Gastrocnemius medialis (tissue), 4 donors: ENCODE measurements around the gene GARIN3.

Experiments used
- POLR2A ChIP-seq, 2 donors: fragments of 450-650 bp; IDR thresholded peaks; one replicate each; pipeline ENCODE4 v1.6.1; 2017; ENCODE audit warnings: antibody characterized with exemption in 2 of 2, mild to moderate bottlenecking in 2 of 2, moderate library complexity in 2 of 2
- TF ChIP-seq, protein P1 (sequence below), 5 experiments: fragments of 450-650 bp in 3 of 5; fragments of 200-600 bp in 2 of 5; sonication (generic) in 2 of 5; IDR thresholded peaks in 4 of 5; conservative IDR thresholded peaks in 1 of 5; 1 replicate in 4 of 5; 2 replicates in 1 of 5; pipeline ENCODE4 v1.5.1; 2016 to 2019; ENCODE audit warnings: antibody characterized with exemption in 5 of 5, mild to moderate bottlenecking in 3 of 5, moderate library complexity in 3 of 5

DNA sequence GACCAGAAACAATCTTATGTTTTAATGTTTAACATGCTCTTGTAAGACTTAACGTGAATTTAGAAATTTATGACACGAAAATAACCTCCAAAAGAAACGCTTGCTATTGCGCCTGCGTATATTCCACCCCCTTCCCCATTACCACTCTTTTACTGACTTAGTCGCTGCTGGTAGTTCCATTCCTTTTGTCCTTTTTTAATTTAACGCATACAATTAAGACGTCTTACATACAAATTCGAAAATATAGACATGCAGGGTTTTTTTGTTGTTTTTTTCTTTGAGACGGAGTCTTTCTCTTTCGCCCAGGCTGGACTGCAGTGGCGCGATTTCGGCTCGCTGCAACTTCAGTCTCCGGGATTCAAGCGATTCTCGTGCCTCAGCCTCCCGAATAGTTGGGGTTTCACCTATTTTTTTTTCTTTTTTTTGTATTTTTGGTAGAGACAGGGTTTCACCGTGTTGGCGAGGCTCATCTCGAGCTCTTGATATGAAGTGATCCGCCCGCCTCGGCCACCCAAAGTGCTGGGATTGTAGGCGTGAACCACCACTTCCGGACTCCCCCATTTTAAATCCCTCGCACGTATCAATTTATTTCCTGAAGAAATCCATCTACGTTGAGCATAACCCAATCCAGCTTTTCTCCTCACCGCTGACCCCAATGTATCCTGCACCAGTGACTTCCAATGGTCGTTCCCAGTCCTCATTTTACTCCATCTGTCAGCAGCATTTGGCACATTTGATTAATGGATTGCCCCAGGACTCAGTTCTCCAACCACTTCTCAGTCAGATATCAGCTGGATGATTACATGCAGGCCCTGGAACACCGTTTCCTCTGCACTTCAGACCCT is 22.7 kb downstream of the GARIN3 start:
- TF ChIP-seq, protein P1, sequence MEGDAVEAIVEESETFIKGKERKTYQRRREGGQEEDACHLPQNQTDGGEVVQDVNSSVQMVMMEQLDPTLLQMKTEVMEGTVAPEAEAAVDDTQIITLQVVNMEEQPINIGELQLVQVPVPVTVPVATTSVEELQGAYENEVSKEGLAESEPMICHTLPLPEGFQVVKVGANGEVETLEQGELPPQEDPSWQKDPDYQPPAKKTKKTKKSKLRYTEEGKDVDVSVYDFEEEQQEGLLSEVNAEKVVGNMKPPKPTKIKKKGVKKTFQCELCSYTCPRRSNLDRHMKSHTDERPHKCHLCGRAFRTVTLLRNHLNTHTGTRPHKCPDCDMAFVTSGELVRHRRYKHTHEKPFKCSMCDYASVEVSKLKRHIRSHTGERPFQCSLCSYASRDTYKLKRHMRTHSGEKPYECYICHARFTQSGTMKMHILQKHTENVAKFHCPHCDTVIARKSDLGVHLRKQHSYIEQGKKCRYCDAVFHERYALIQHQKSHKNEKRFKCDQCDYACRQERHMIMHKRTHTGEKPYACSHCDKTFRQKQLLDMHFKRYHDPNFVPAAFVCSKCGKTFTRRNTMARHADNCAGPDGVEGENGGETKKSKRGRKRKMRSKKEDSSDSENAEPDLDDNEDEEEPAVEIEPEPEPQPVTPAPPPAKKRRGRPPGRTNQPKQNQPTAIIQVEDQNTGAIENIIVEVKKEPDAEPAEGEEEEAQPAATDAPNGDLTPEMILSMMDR (IDR thresholded peaks at IDR 0.05 in 4 of 5, conservative IDR thresholded peaks at IDR 0.05 in 1 of 5), result no peak
- TF ChIP-seq POLR2A (IDR thresholded peaks at IDR 0.05), result no peak
